Upper lobe of left lung (tissue), 4 donors: Measurements from ENCODE around the gene SAMD8.

Experiments used
- CTCF ChIP-seq, 6 experiments: fragments of 450-650 bp in 4 of 6; fragments of 200-600 bp in 2 of 6; sonication (generic) in 2 of 6; IDR thresholded peaks; one replicate each; pipeline ENCODE4 v1.5.1; 2016 to 2019; ENCODE audit warnings: antibody characterized with exemption in 6 of 6
- EP300 ChIP-seq, 4 donors: sonication (generic); formaldehyde crosslinking; IDR thresholded peaks; one replicate each; pipeline ENCODE4 v1.5.1; 2017; ENCODE audit warnings: antibody characterized with exemption in 4 of 4, control low read depth in 2 of 4
- POLR2A ChIP-seq, 4 donors: fragments of 450-650 bp; IDR thresholded peaks; one replicate each; pipeline ENCODE4 v1.5.1; 2016 to 2017; ENCODE audit warnings: antibody characterized with exemption in 4 of 4, mild to moderate bottlenecking in 2 of 4
- POLR2AphosphoS5 ChIP-seq, 2 donors: sonication (generic); formaldehyde crosslinking; IDR thresholded peaks; one replicate each; pipeline ENCODE4 v1.5.1; 2017; ENCODE audit warnings: antibody characterized with exemption in 2 of 2

- TF ChIP-seq CTCF (IDR thresholded peaks at IDR 0.05): no peak
- no peak for TF ChIP-seq POLR2A (IDR thresholded peaks at IDR 0.05)
- no peak for TF ChIP-seq EP300 (IDR thresholded peaks at IDR 0.05)
- TF ChIP-seq POLR2AphosphoS5 (IDR thresholded peaks at IDR 0.05): no peak
Measured at GRCh38 chr10:75100764-75101291, 10.6 kb upstream of the SAMD8 start.
